Activated CD4-positive, alpha-beta T cell treated with anti-CD3 and anti-CD28 coated beads, Interleukin-2, amount 50 U/mL, for 1 hour (primary cell): ENCODE results near the gene FARS2.

Source experiments
- DNase-seq: peaks from one replicate; pipeline ENCODE4 v3.0.0-alpha.2; 2020

FARS2 gene

GRCh38 chr6:5331845-5332442, 70.6 kb downstream of the FARS2 start:
- DNase-seq, result no peak

GRCh38 chr6:5333658-5334057, 72.3 kb downstream of the FARS2 start:
- DNase-seq, result no peak

DNA sequence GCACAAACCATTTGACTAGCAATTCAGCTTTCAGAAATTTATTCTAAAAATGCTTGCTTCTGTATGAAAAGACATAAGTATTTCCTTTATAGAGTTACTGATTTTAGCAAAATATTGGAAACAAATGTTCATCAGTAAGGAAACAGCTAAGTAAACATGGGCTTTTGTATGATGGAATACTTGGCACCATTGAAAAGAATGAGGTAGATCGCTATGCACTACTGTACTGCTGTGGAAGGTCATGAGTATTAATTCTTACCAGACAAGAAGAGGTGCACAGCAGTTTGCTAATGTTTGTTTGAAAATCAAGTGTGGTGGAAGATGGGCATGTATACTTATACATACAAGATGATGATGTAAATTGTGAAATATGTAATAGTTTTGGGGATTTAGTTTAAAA, 73.0 kb downstream of the FARS2 start:
- DNase-seq, result no peak

GRCh38 chr6:5335020-5335419, 73.7 kb downstream of the FARS2 start:
- DNase-seq, result no peak

DNA sequence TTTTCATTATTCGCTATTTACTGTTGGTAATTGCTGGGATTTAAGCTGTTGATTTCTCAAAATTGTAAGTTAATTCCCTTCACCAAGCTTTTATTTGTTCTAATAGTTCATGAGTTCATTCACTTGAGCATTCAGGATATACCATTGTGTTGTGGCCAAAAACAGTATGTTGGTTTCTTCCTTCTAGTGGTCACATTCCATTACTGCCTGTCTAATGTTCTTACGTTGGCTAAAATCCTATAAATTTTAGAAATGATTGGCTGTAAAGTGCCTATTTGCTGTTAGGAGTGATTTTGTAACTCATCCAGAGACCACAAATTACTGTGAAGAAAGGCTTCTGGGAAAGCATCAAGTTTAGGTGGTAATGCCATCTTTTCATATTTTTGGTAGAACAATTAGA, 76.3 kb downstream of the FARS2 start:
- no peak for DNase-seq

- no peak for DNase-seq
Measured at GRCh38 chr6:5338177-5338960, 77.1 kb downstream of the FARS2 start.

DNA sequence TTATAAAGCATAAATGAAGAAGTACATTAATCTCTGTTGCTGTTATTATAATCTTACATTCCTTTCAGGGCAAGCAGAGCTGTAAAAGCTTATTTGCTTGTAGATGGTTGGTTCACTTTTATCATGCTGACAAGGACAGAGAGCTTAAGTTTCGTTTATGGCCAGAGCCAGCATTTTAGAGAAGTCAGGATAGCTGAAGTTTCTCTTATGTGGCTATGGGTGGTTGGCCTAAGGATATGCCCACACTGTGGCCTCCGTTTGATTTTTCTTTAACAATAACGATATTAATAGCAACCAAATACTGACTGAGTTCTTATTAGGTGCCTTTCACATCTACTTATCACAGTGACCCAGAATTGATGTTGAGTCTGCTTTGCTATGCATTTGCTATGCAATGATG, 78.5 kb downstream of the FARS2 start:
- DNase-seq, result no peak

GRCh38 chr6:5341845-5342244, 80.5 kb downstream of the FARS2 start:
- DNase-seq, result no peak

DNA sequence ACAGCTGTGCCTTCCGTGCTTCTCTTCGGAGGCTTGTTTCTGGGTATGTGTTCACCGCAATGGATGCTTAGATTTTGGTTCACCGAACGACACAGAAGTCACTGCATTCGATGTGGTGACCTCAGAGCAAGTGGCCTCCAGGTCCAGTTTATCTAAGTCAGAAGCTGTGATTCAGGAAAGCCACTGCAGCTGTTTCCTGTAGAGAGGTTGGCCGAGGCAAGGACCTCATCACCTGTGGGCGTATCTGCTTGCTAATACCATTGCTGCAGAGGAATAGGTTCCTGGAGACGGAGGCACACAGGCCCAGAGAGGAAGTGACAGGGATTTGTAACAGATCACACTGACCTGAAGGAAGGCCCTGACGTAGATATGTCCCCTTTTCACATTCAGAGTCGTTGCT, 82.7 kb downstream of the FARS2 start:
- no peak for DNase-seq

- no peak for DNase-seq
Measured at GRCh38 chr6:5345324-5345723, 84.0 kb downstream of the FARS2 start.

- DNase-seq, result no peak
Measured at GRCh38 chr6:5351552-5352210, 90.4 kb downstream of the FARS2 start.

GRCh38 chr6:5353971-5354370, 92.7 kb downstream of the FARS2 start:
- no peak for DNase-seq

GRCh38 chr6:5357486-5357885, 96.2 kb downstream of the FARS2 start:
- DNase-seq, result no peak

GRCh38 chr6:5359417-5359816, 98.1 kb downstream of the FARS2 start:
- DNase-seq, result no peak

DNA sequence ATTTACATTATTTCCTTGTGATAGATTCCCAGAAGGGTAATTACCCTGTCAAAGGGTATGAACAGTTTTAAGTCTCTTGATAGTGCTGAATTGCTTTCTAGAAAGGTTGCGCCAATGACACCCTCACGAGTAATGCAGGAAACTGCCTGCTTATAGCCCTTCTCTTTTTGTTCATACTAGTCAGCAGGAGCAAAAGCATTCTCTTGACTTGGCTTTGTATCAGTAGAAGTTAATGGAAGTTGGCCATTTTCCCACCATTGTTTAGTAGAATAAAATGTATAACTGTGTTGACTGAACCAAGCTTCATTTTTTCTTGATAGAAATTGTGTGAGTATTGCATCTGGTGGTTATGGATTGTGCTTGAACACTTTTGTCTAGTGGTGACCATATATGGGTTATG, 100.1 kb downstream of the FARS2 start:
- no peak for DNase-seq

DNA sequence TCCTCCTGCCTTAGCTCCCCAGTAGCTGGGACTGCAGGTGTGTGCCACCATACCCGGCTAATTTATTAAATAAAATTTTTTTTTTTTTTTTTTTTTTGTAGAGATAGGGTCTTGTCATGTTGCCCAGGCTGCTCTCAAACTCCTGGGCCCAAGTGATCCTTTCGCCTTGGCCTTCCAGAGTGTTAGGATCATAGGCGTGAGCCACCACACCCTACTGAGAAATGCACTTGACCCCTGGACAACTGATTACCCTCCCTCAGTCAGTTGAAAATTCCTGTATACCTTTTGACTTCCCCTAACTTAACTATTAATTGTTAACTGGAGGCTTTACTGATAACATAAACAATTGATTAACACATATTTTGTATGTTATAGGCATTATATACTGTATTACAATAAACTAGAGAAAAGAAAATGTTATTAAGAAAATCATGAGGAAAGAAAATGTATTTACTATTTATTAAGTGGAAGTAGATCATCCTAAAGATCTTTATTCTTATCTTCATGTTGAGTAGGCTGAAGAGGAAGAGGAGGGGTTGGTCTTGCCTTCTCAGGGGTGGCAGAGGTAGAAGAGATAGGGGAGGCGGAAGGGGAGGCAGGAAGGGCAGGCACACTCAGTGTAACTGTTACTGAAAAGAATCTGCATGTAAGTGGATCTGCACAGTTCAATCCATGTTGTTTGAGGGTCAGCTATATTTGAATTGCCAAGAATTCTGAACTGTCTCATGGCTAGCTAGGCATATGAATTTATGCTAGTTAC, 104.3 kb downstream of the FARS2 start:
- DNase-seq, result no peak

DNA sequence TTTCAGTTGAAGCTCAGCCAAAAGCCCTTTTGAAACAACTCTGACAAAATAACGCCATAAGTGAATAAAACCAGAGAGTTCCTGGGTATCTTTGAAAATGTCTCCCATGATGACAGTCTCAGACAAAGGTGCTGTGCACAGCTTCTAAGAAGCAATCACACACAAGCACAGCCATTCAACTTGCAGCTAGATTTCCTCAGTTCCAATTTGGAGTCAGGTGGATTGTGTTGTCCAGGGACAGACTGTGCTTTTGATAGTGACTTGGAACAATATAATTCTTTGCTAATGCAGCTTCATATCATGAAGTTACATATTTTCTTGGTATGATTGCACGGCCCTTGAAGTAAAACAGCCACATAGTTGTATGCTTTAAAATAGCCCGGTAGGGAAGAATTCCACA, 105.6 kb downstream of the FARS2 start:
- DNase-seq, result no peak

GRCh38 chr6:5367510-5367909, 106.2 kb downstream of the FARS2 start:
- no peak for DNase-seq

DNA sequence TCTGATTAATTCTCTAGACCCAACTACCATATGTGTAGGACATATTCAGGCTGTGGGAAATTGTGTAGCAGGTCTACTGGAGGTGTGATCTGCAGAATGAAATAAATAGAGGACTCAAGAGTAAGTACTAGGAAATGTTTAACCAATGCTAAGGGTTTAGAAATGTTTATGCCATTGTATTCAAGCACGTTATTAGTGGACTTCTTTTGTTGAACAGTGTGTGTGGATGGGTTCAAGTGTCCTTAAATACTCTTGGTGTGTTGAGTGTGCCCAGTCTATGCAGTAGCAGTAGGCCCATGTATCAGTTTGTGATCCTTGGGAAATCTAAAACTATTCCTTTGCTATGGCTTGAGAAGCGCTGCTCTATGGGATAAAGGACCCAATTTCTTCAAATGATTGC, 112.1 kb downstream of the FARS2 start:
- DNase-seq, result no peak

DNA sequence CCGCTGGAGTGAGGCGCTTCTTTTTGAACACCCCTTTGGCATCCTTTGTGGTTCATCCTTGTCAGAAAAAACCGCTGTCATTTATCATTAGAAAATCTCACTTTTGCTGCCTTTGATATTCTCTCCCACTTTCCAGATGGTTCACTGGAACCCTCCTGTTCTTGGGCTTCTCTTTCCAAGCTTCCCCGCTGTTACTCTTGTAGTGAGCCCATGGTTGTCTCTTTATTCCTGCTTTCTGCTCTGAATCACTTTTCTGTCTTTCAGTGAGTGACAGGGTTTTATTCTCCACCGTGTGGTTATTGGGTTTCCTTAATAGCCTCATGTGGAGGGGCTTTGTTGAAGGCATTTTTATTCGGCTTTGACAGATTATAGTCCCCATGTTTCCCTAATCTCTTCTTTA, 117.0 kb downstream of the FARS2 start:
- DNase-seq, result no peak

- DNase-seq, result no peak
Measured at GRCh38 chr6:5379647-5380242, 118.4 kb downstream of the FARS2 start.

- DNase-seq, result no peak
Measured at GRCh38 chr6:5383856-5384255, 122.5 kb downstream of the FARS2 start.

- DNase-seq, result no peak
Measured at GRCh38 chr6:5384276-5384675, 123.0 kb downstream of the FARS2 start.
